GM19025 (cell line): ENCODE results near the gene B3GNT9.
A peak's percentile ranks its signal among the peaks of the same experiment; 100 is the strongest.

Source experiments
- ATAC-seq: cut with Tn5 transposase; IDR thresholded peaks from one replicate; pipeline ENCODE4 v1.9.1; 2021; ENCODE audit warnings: mild to moderate bottlenecking, low read depth, moderate library complexity; ENCODE audit not compliant: unreplicated experiment

Gene B3GNT9

GRCh38 chr16:67116388-67117311 lies 34.1 kb downstream of the B3GNT9 start:
- no peak for ATAC-seq

GRCh38 chr16:67115639-67116038 lies 35.2 kb downstream of the B3GNT9 start:
- ATAC-seq: no peak

- ATAC-seq: no peak
Measured at GRCh38 chr16:67114793-67115192, 36.0 kb downstream of the B3GNT9 start.

- no peak for ATAC-seq
Measured at GRCh38 chr16:67112591-67113399, 38.0 kb downstream of the B3GNT9 start.

- no peak for ATAC-seq
Measured at GRCh38 chr16:67111951-67112444, 38.8 kb downstream of the B3GNT9 start.

GRCh38 chr16:67109407-67110135 lies 41.2 kb downstream of the B3GNT9 start, which contains the start of gene PHAF1:
Gene PHAF1, plus strand, starts transcription at chr16:67109941. Its CDS starts 235 bp downstream, at chr16:67110176.
- ATAC-seq: peak; percentile 91

- ATAC-seq: no peak
Measured at GRCh38 chr16:67108931-67109406, 41.8 kb downstream of the B3GNT9 start.

- no peak for ATAC-seq
Measured at GRCh38 chr16:67108489-67108888, 42.3 kb downstream of the B3GNT9 start.

- no peak for ATAC-seq
Measured at GRCh38 chr16:67105881-67106280, 44.9 kb downstream of the B3GNT9 start.

GRCh38 chr16:67105246-67105645 lies 45.6 kb downstream of the B3GNT9 start:
- ATAC-seq: no peak

- no peak for ATAC-seq
Measured at GRCh38 chr16:67104845-67105244, 46.0 kb downstream of the B3GNT9 start.

GRCh38 chr16:67104061-67104460 lies 46.7 kb downstream of the B3GNT9 start:
- no peak for ATAC-seq

- no peak for ATAC-seq
Measured at GRCh38 chr16:67101311-67102082, 49.3 kb downstream of the B3GNT9 start.

- no peak for ATAC-seq
Measured at GRCh38 chr16:67100569-67101310, 50.1 kb downstream of the B3GNT9 start.

- no peak for ATAC-seq
Measured at GRCh38 chr16:67098599-67098998, 52.2 kb downstream of the B3GNT9 start.
